Measurements from ENCODE around the gene RAB3A. TPM values are rescaled to one million over a fixed set of nuclear protein-coding genes. Genes with fewer than 3 reads are reported as not detected.

Gene RAB3A
- total RNA-seq, 1 experiment from 2014 or later: 2.5 TPM

GRCh38 chr19:18208098-18208951 lies 4.5 kb upstream of the RAB3A start:
- Histone ChIP-seq H4K20me1 (ENCODE audit: insufficient read depth, low read depth, low read length) (no peaks in the 10 kb centered on the region), H3K9ac (ENCODE audit: low read length) (no peak overlapping the region), H3K4me1 (ENCODE audit: low read length) (peaks cover 19% of the 10 kb centered on the region), H3K79me2 (ENCODE audit: low read length) (peaks cover 3% of the 10 kb centered on the region), H3K9me2 (replicated peaks; ENCODE audit: insufficient read depth, low read length) (no peaks in the 10 kb centered on the region), H3K36me3 (ENCODE audit: insufficient read depth, low read length) (no peaks in the 10 kb centered on the region), H3K27me3 (ENCODE audit: low read length) (no peaks in the 10 kb centered on the region), H3K9me3 (ENCODE audit: low read length) (no peaks in the 10 kb centered on the region), H3K27ac (ENCODE audit: low read length) (no peak overlapping the region), H3K4me3 (ENCODE audit: low read length) (no peak overlapping the region), H3K4me2 (ENCODE audit: low read depth, low read length, poor library complexity, severe bottlenecking) (no peak overlapping the region), H2AFZ (ENCODE audit: low read length) (no peak overlapping the region)
- DNase-seq: peak; percentile 83

GRCh38 chr19:18206018-18206417 lies 2.2 kb upstream of the RAB3A start:
- Histone ChIP-seq H3K4me3 (ENCODE audit: low read length) (no peak overlapping the region), H2AFZ (ENCODE audit: low read length) (no peak overlapping the region), H3K36me3 (ENCODE audit: insufficient read depth, low read length) (peaks cover 12% of the 10 kb centered on the region; the same call in 1 of the 2 replicates), H3K9me2 (replicated peaks; ENCODE audit: insufficient read depth, low read length) (no peaks in the 10 kb centered on the region), H3K27ac (ENCODE audit: low read length) (no peak overlapping the region), H3K9me3 (ENCODE audit: low read length) (no peaks in the 10 kb centered on the region), H3K4me2 (ENCODE audit: low read depth, low read length, poor library complexity, severe bottlenecking) (no peak overlapping the region), H3K9ac (ENCODE audit: low read length) (no peak overlapping the region), H3K4me1 (ENCODE audit: low read length) (peaks cover 30% of the 10 kb centered on the region), H3K79me2 (ENCODE audit: low read length) (peaks cover 22% of the 10 kb centered on the region), H4K20me1 (ENCODE audit: insufficient read depth, low read depth, low read length) (peaks cover 8% of the 10 kb centered on the region), H3K27me3 (ENCODE audit: low read length) (no peaks in the 10 kb centered on the region)
- DNase-seq: no peak

- no peaks in the 10 kb centered on the region for H3K9me2 ChIP-seq (replicated peaks; ENCODE audit: insufficient read depth, low read length)
- H3K36me3 ChIP-seq (ENCODE audit: insufficient read depth, low read length): peaks cover 14% of the 10 kb centered on the region; the same call in 1 of the 2 replicates
- peak overlapping the region; percentile 66 for H3K4me3 ChIP-seq (ENCODE audit: low read length)
- H2AFZ ChIP-seq (ENCODE audit: low read length): peak overlapping the region; percentile 71
- H3K4me2 ChIP-seq (ENCODE audit: low read depth, low read length, poor library complexity, severe bottlenecking): peak overlapping the region; percentile 76
- no peaks in the 10 kb centered on the region for H3K27me3 ChIP-seq (ENCODE audit: low read length)
- no peaks in the 10 kb centered on the region for H3K9me3 ChIP-seq (ENCODE audit: low read length)
- peak; percentile 88 for DNase-seq
- peaks cover 22% of the 10 kb centered on the region for H3K79me2 ChIP-seq (ENCODE audit: low read length)
- H4K20me1 ChIP-seq (ENCODE audit: insufficient read depth, low read depth, low read length): peaks cover 8% of the 10 kb centered on the region
- peaks cover 30% of the 10 kb centered on the region for H3K4me1 ChIP-seq (ENCODE audit: low read length)
- peak overlapping the region; percentile 70 for H3K27ac ChIP-seq (ENCODE audit: low read length)
- peak overlapping the region; percentile 73 for H3K9ac ChIP-seq (ENCODE audit: low read length)
Measured at GRCh38 chr19:18205200-18205892, 1.5 kb upstream of the RAB3A start.

GRCh38 chr19:18204394-18205199 lies 755 bp upstream of the RAB3A start:
- H2AFZ ChIP-seq (ENCODE audit: low read length): peak overlapping the region; percentile 71

GRCh38 chr19:18203408-18203862 lies 407 bp downstream of the RAB3A start:
- Histone ChIP-seq H3K36me3 (ENCODE audit: insufficient read depth, low read length) (peaks cover 18% of the 10 kb centered on the region; the same call in 1 of the 2 replicates), H3K4me2 (ENCODE audit: low read depth, low read length, poor library complexity, severe bottlenecking) (peak overlapping the region; percentile 86), H3K27me3 (ENCODE audit: low read length) (no peaks in the 10 kb centered on the region), H2AFZ (ENCODE audit: low read length) (peak overlapping the region; percentile 49; the same call in 1 of the 2 replicates), H3K4me3 (ENCODE audit: low read length) (peak overlapping the region; percentile 93), H3K4me1 (ENCODE audit: low read length) (peaks cover 30% of the 10 kb centered on the region), H3K9me2 (replicated peaks; ENCODE audit: insufficient read depth, low read length) (no peaks in the 10 kb centered on the region), H3K9ac (ENCODE audit: low read length) (peak overlapping the region; percentile 80), H3K79me2 (ENCODE audit: low read length) (peaks cover 22% of the 10 kb centered on the region), H4K20me1 (ENCODE audit: insufficient read depth, low read depth, low read length) (peaks cover 8% of the 10 kb centered on the region), H3K9me3 (ENCODE audit: low read length) (no peaks in the 10 kb centered on the region), H3K27ac (ENCODE audit: low read length) (peak overlapping the region; percentile 47)
- DNase-seq: peak; percentile 78

More at GRCh38 chr19:18204394-18205199, 755 bp upstream of the RAB3A start:
- no peak for DNase-seq
- no peaks in the 10 kb centered on the region for H3K9me2 ChIP-seq (replicated peaks; ENCODE audit: insufficient read depth, low read length)
- no peaks in the 10 kb centered on the region for H3K9me3 ChIP-seq (ENCODE audit: low read length)
- H3K79me2 ChIP-seq (ENCODE audit: low read length): peaks cover 22% of the 10 kb centered on the region
- peaks cover 30% of the 10 kb centered on the region for H3K4me1 ChIP-seq (ENCODE audit: low read length)
- H3K27me3 ChIP-seq (ENCODE audit: low read length): no peaks in the 10 kb centered on the region
- peak overlapping the region; percentile 76 for H3K4me2 ChIP-seq (ENCODE audit: low read depth, low read length, poor library complexity, severe bottlenecking)
- H3K36me3 ChIP-seq (ENCODE audit: insufficient read depth, low read length): peaks cover 15% of the 10 kb centered on the region; the same call in 1 of the 2 replicates
- H3K9ac ChIP-seq (ENCODE audit: low read length): peak overlapping the region; percentile 73
- peak overlapping the region; percentile 66 for H3K4me3 ChIP-seq (ENCODE audit: low read length)
- H4K20me1 ChIP-seq (ENCODE audit: insufficient read depth, low read depth, low read length): peaks cover 8% of the 10 kb centered on the region
- peak overlapping the region; percentile 70 for H3K27ac ChIP-seq (ENCODE audit: low read length)

GRCh38 chr19:18202778-18203407 lies 949 bp downstream of the RAB3A start:
- Histone ChIP-seq H3K9ac (ENCODE audit: low read length) (peak overlapping the region; percentile 80), H3K27ac (ENCODE audit: low read length) (peak overlapping the region; percentile 47), H2AFZ (ENCODE audit: low read length) (peak overlapping the region; percentile 49; the same call in 1 of the 2 replicates), H3K4me2 (ENCODE audit: low read depth, low read length, poor library complexity, severe bottlenecking) (peak overlapping the region; percentile 86), H3K9me2 (replicated peaks; ENCODE audit: insufficient read depth, low read length) (no peaks in the 10 kb centered on the region), H3K36me3 (ENCODE audit: insufficient read depth, low read length) (peaks cover 21% of the 10 kb centered on the region; the same call in 1 of the 2 replicates), H3K4me3 (ENCODE audit: low read length) (peak overlapping the region; percentile 93), H3K9me3 (ENCODE audit: low read length) (no peaks in the 10 kb centered on the region), H4K20me1 (ENCODE audit: insufficient read depth, low read depth, low read length) (peaks cover 8% of the 10 kb centered on the region), H3K79me2 (ENCODE audit: low read length) (peaks cover 22% of the 10 kb centered on the region), H3K4me1 (ENCODE audit: low read length) (peaks cover 27% of the 10 kb centered on the region), H3K27me3 (ENCODE audit: low read length) (no peaks in the 10 kb centered on the region)
- DNase-seq: peak; percentile 78

GRCh38 chr19:18202397-18202777 lies 1.5 kb downstream of the RAB3A start:
- peak overlapping the region; percentile 93; the same call in 1 of the 2 replicates for H3K4me3 ChIP-seq (ENCODE audit: low read length)
- peaks cover 27% of the 10 kb centered on the region for H3K4me1 ChIP-seq (ENCODE audit: low read length)
- H4K20me1 ChIP-seq (ENCODE audit: insufficient read depth, low read depth, low read length): peaks cover 8% of the 10 kb centered on the region
- no peak overlapping the region for H3K27ac ChIP-seq (ENCODE audit: low read length)
- H3K79me2 ChIP-seq (ENCODE audit: low read length): peaks cover 22% of the 10 kb centered on the region
- peak overlapping the region; percentile 80 for H3K9ac ChIP-seq (ENCODE audit: low read length)
- H3K27me3 ChIP-seq (ENCODE audit: low read length): no peaks in the 10 kb centered on the region
- peaks cover 21% of the 10 kb centered on the region; the same call in 1 of the 2 replicates for H3K36me3 ChIP-seq (ENCODE audit: insufficient read depth, low read length)
- no peaks in the 10 kb centered on the region for H3K9me2 ChIP-seq (replicated peaks; ENCODE audit: insufficient read depth, low read length)
- no peaks in the 10 kb centered on the region for H3K9me3 ChIP-seq (ENCODE audit: low read length)
- peak overlapping the region; percentile 86 for H3K4me2 ChIP-seq (ENCODE audit: low read depth, low read length, poor library complexity, severe bottlenecking)
- DNase-seq: no peak
- H2AFZ ChIP-seq (ENCODE audit: low read length): no peak overlapping the region
